ENCODE results near the gene RAD54L. TPM values are rescaled to one million over a fixed set of nuclear protein-coding genes. Genes with fewer than 3 reads are reported as not detected.
"Not testable (repeated sequence)": the region's sequence is repeated elsewhere in the genome, so short reads cannot be mapped to it uniquely, and the experiment has no call there.

The RAD54L gene
- total RNA-seq, 1 experiment from 2014 or later = 10.5 TPM

DNA sequence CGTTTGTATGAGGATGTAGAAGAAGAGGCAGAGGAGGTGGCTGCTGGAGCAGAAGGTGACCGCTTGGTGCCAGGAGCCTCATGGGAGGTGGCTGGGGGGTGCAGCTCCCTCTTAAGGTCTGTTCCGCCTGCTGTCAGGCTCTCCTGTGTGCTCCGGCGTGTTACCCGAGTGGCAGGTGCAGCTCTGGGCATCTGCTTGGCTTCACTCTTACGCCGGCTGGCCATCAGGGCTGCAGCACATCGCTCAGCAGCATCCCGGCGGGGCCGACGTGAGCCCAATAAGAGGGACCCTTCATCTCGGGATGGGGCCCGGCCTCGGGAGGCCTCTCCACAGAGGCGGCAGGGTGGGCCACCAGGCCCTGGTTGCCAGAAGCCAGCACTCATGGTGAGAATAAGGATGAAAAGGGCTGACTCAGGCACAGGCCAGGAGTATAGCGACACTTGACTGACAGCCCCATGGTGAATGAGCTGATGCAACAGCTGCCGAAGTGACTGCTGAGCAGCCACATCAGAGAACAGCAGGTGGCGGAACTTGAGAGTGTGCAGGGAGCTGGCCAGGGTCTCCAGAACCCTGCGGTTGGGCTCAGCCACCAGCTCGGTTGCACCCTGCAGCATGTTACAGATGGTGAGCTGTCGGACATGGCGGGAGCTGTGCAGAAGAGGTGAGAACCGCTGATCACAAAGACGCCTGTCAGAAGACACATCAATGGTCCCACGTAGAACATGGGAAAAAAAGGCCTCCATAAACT, 38.3 kb downstream of the RAD54L start:
- no peak for DNase-seq (ENCODE audit: low spot score)

DNA sequence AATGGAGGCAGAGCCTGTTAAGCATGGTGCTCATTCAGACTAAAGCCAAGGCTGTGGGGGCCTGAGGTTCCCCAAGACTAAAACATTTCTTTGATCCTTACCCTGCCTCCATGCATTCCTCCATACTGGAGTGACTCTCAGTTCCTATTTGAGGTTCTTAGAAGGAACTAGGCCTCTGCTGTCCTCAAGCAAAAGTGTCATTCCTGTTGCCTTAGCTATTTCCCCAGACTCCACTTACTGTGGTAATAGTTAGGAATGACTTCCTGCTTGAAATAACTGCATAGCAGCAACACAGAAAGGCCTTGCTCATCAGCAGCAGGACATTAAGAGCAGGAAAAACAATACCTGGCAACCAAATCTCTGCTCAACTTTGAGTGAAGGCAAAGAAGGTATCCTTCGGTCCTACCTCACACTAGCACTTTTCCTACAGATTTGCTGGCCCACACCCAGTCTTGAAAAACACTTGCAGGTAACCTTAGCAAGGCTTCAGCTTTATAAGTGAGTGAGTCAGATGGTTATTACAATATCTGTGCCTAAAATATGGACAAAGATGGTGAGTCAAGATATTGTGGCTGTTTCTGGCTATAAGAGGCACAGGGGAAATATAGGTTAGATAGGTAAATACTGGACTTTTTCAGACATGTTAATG, 41.0 kb downstream of the RAD54L start:
- DNase-seq (ENCODE audit: low spot score) = no peak

DNA sequence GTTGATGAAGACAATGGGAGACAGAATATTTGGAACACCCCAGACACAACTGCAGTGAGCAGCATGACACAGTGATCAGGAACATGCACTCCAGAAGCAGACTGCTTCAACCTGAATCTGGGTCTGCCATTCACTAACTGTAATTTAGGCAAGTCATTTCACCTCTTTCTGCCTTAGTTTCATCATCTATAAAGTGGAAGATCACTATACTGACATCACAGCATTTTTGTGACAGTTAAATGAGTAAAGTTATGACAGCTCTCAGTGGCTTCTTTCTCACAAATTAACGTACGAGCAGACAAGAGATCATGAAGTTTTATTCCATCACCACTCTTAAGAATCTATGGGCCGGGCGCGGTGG, 41.6 kb downstream of the RAD54L start:
- no peak for DNase-seq (ENCODE audit: low spot score)

DNA sequence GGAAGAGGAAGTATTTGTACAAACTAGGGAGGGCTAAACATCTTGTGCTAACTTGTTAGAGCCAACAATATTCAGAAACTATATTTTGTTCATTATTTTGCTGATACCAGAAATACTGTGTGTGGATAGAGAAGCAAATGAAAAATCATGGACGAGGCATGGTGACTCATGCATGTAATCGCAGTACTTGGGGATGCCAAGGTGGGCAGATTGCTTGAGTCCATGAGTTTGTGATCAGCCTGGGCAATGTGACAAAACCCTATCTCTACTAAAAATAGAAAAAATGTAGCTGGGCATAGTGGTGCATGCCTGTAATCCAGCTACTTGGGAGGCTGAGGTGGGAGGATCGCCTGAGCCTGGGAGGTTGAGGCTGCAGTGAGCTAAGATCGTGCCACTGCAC, 42.4 kb downstream of the RAD54L start:
- no peak for DNase-seq (ENCODE audit: low spot score)

- no peak for DNase-seq (ENCODE audit: low spot score)
Observed at GRCh38 chr1:46295306-46295705, 47.7 kb downstream of the RAD54L start.

DNA sequence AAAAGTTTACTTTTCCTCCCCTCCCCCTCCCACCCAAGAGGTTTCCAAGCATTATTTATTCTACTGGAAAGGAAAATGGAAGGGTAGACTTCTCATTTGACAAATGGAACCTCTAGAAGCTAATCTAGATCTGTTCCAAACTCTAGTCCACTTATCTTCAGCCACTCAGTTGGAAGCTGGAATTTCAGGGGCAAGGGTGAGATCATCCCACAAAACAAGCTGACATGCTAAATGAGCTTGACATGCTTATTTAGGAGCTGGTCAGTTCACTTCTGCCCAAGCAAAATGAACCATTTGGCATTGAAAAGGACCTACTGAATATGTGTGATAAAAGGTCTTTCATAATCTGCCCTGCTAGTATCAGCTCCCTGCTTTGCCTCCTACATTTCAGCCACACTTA, 50.8 kb downstream of the RAD54L start:
- no peak for DNase-seq (ENCODE audit: low spot score)

DNA sequence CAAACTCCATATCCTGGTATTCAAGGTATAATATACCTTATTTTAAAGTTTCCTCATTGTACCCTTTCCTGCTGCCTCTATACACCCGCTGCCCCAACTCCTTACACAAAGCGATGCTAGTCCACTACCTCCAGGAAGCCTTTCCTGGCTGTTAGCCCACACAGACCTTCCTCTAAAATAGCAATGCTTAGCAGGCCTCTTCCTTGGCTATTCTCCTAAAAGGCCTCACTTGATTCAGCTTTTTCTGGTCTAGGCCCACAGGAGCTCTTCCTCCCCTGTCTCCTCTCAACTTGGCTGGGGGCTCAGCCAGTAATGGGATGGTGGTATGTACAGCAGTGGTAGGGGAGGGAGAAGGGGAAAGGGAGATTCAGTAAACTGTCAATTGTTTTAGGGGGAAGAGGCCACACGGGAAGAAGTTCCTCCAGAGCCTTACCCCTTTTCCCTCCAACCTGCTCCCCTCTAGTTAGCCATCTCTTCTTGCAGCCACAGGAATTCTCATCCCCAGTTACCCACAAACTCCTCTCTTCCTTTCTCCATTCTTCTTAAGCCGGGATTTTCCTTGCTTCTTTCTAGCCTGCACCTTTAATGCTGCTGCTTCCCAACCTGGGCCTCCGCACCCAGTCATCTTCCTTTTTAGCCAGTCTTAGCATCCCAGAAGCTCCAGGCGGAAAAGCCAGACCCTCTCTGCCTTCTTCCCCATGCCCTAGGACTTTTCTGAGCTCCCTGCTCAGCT, 53.3 kb downstream of the RAD54L start:
- DNase-seq (ENCODE audit: low spot score) = no peak

GRCh38 chr1:46301406-46301807, 53.8 kb downstream of the RAD54L start:
- DNase-seq (ENCODE audit: low spot score) = no peak

- DNase-seq (ENCODE audit: low spot score) = no peak
Observed at GRCh38 chr1:46301808-46302640, 54.5 kb downstream of the RAD54L start.

DNA sequence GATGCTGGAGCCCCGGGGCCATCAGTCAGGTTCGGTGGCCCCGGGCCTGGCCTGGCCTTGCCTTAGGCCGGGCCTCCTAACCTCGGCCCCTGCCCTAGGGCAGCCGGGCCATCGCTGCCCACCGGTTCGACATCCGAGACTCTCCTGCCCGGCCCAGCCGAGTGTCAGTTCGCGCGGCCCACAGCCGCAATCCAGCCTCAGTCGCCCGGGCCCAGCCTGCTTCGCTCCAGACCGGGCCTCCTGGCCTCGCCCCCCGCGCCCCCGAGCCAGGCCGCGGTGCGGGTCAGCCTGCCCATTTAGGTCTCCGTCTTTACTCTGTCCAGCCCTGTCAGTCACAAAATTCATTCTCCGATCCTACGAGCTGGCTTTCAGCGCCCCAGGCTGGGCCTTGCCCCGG, 55.1 kb downstream of the RAD54L start:
- DNase-seq (ENCODE audit: low spot score) = no peak

DNA sequence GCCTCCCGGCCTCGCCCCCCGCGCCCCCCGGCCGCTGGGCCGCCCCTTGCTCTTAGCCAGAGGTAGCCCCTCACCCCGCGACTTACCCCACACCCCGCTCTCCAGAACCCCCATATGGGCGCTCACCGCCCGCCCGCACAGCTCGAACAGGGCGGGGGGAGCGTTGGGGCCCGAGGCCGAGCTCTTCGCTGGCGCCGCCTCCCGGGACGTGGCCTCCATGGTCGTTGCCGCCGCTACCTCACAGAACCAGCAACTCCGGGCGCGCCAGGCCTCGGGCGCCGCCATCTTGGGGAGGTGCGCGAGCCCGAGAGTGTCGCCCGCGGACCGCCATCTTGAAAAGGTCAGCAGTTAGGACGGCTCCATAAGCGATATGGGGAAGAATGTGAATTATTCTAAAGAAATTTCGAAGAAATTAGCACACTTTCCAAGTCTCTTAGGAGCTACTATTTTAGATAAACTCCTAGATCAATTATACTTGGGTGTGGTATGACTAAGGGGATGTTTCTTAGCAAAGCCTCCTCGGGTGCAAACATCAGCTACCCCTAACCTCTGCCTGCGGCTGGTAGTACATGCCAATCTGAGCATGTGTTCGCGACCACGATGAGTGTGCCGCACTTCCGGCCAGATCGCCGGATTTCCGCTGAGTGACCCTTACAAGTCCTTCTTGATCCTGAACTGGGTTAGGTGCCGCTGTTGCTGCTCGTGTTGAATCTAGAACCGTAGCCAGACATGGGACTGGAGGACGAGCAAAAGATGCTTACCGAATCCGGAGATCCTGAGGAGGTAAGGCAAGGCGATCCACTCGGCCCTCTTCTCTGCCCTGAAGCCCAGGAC, 55.7 kb downstream of the RAD54L start, which contains the start of the genes LRRC41 and UQCRH:
Gene LRRC41, minus strand, starts transcription at position 579 of the 834 bp plus-strand sequence. Its CDS starts 294 bp downstream, at position 285.
Gene UQCRH, plus strand, starts transcription at position 661 of the 834 bp plus-strand sequence. Its CDS starts 69 bp downstream, at position 730.
- peak; percentile 95 for DNase-seq (ENCODE audit: low spot score)

DNA sequence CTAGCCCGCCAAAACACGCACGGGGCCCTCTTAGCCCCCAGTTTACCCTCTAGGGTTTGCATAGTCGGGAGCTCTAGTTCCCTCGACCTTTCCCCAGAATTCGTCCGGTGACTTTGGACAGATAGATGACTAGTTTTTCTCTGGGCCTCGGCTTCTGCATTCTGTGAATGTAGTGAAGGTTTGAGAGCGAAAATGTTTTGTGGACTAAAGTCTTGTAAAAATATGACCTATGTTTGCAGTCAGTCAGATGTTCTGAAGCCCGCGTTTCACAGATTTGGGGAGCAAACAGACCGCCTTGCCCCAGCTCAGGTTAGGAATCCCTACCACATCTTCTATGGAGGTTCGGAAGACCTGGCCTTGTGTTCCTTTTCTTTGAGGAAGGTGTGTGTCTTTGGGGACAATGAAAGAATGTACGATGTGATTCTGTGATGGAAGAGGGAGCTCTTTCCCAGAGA, 56.3 kb downstream of the RAD54L start:
- DNase-seq (ENCODE audit: low spot score) = no peak

- DNase-seq (ENCODE audit: low spot score) = no peak
Observed at GRCh38 chr1:46306159-46306530, 58.6 kb downstream of the RAD54L start.

GRCh38 chr1:46309401-46310159, 62.0 kb downstream of the RAD54L start:
- no peak for DNase-seq (ENCODE audit: low spot score)

GRCh38 chr1:46310321-46310720, 62.8 kb downstream of the RAD54L start:
- no peak for DNase-seq (ENCODE audit: low spot score)

- peak; percentile 10 for DNase-seq (ENCODE audit: low spot score)
Observed at GRCh38 chr1:46315669-46316403, 68.3 kb downstream of the RAD54L start.

DNA sequence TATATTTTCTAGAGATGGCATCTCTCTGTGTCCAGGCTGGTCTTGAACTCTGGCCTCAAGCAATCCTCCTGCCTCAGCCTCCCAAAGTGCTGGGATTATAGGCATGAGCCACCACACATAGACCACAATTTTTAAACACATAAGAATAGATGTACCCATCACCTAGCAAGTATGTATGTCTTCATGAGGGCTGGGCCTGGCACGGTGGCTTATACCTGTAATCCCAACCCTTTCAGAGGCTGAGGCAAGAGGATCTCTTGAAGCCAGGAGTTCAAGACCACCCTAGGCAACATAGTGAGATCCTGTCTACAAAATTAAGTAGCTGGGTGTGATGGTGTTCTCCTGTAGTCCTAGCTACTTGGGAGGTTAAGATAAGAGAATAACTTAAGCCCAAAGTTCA, 69.8 kb downstream of the RAD54L start:
- DNase-seq (ENCODE audit: low spot score) = no peak

- DNase-seq (ENCODE audit: low spot score) = not testable (repeated sequence)
Observed at GRCh38 chr1:46319301-46319700, 71.7 kb downstream of the RAD54L start.
